GM12878 (cell line): ENCODE results near the gene KIF3A. TPM values are rescaled to one million over a fixed set of nuclear protein-coding genes. Genes with fewer than 3 reads are reported as not detected.

Source experiments
- ATAC-seq: fragments of 200-7000 bp; cut with Tn5 transposase; 3 replicates; pipeline ENCODE4 v1.9.1; 2020; ENCODE audit warnings: mild to moderate bottlenecking, moderate library complexity
- BruUV-seq: library from RNA; stranded (reverse); fragments of 400-500 nt; replicated peaks from 2 replicates; lab custom pipeline; 2021; lab: Mats Ljungman, UMichigan
- CTCF ChIA-PET: fragments of 300-600 bp; sonication (Branson Sonifier 250); formaldehyde crosslinking; extraction: SDS; loops from one replicate; lab custom pipeline; 2021; ENCODE audit warnings: inconsistent platforms; lab: Yijun Ruan, JAX
- POLR2A ChIA-PET: fragments of 350-600 bp; formaldehyde crosslinking; extraction: SDS; loops from one replicate; lab custom pipeline; 2021; ENCODE audit warnings: inconsistent platforms; lab: Charles Lee
- RAD21 ChIA-PET: fragments of 300-600 bp; sonication (Branson Sonifier 250); formaldehyde crosslinking; loops from one replicate; lab custom pipeline; 2023; ENCODE audit warnings: antibody characterized with exemption; ENCODE audit not compliant: unreplicated experiment; lab: Charles Lee
- SMC1A ChIA-PET: fragments of 300-600 bp; sonication (Branson Sonifier 250); formaldehyde crosslinking; loops from one replicate; lab custom pipeline; 2023; ENCODE audit not compliant: unreplicated experiment, uncharacterized antibody; lab: Charles Lee
- DNase-seq: peaks from one replicate; pipeline ENCODE4 v3.0.0-alpha.2; 2011; ENCODE audit warnings: low read depth, low spot score
- FAIRE-seq: peaks from 3 replicates; lab custom pipeline; 2011; peaks lifted over from hg19 to GRCh38; lab: Jason Lieb, UNC
- H2AFZ ChIP-seq: 2 replicates; pipeline ENCODE4 v1.6.0; 2011; ENCODE audit warnings: low read depth, low read length, control low read depth; ENCODE audit not compliant: control insufficient read depth
- H3K27ac ChIP-seq: 2 replicates; pipeline ENCODE4 v1.5.1; 2011; ENCODE audit warnings: control low read depth; ENCODE audit not compliant: control insufficient read depth, insufficient read depth
- H3K27me3 ChIP-seq, 2 experiments: replicated peaks in 1 of 2; 2 replicates each; pipeline versions ENCODE4 v1.6.0 to v1.6.1; 2011; ENCODE audit warnings: low read length in 1 of 2; ENCODE audit not compliant: control insufficient read depth in 2 of 2, insufficient read depth in 2 of 2
- H3K36me3 ChIP-seq, 2 experiments: 2 replicates each; pipeline ENCODE4 v1.5.1; 2011; ENCODE audit warnings: low read length in 1 of 2; ENCODE audit not compliant: control insufficient read depth in 2 of 2, insufficient read depth in 2 of 2
- H3K4me1 ChIP-seq: 2 replicates; pipeline ENCODE4 v1.6.1; 2011; ENCODE audit warnings: mild to moderate bottlenecking, low read length, moderate library complexity, mixed read lengths; ENCODE audit not compliant: control insufficient read depth, insufficient read depth
- H3K4me2 ChIP-seq: 2 replicates; pipeline ENCODE4 v1.6.0; 2011; ENCODE audit warnings: control low read depth; ENCODE audit not compliant: control insufficient read depth, insufficient read depth
- H3K4me3 ChIP-seq: fragments of 200-600 bp; sonication (generic); 2 replicates; pipeline ENCODE4 v1.5.1; 2016
- H3K79me2 ChIP-seq: 2 replicates; pipeline ENCODE4 v1.6.0; 2011; ENCODE audit warnings: low read length; ENCODE audit not compliant: control insufficient read depth, insufficient read depth
- H3K9ac ChIP-seq: 2 replicates; pipeline ENCODE4 v1.8.0; 2011; ENCODE audit warnings: low read length, control low read depth, mixed read lengths; ENCODE audit not compliant: control insufficient read depth, insufficient read depth
- H3K9me3 ChIP-seq: replicated peaks from 3 replicates; pipeline ENCODE4 v1.5.1; 2011; ENCODE audit warnings: mild to moderate bottlenecking, low read length; ENCODE audit not compliant: control insufficient read depth, insufficient read depth
- H4K20me1 ChIP-seq: 2 replicates; pipeline ENCODE4 v1.6.0; 2011; ENCODE audit not compliant: control insufficient read depth, insufficient read depth
- E2F4 ChIP-seq: IDR thresholded peaks from 2 replicates; pipeline ENCODE4 v1.6.1; 2012; ENCODE audit warnings: low read depth, low read length, improper control_type of control experiment
- HCFC1 ChIP-seq: fragments of 150-350 bp; IDR thresholded peaks from 2 replicates; pipeline ENCODE4 v1.6.1; 2014; ENCODE audit warnings: low read length
- KLF5 ChIP-seq: fragments of 450-650 bp; IDR thresholded peaks from 2 replicates; pipeline ENCODE4 v1.6.1; 2014; ENCODE audit warnings: mild to moderate bottlenecking; ENCODE audit not compliant: partially characterized antibody
- NR2C1 ChIP-seq: fragments of 450-650 bp; IDR thresholded peaks from 2 replicates; pipeline ENCODE4 v1.6.1; 2017; ENCODE audit warnings: antibody characterized with exemption, mild to moderate bottlenecking, moderate library complexity
- NR2F1 ChIP-seq: fragments of 450-650 bp; conservative IDR thresholded peaks from 2 replicates; pipeline ENCODE4 v1.6.1; 2017; ENCODE audit warnings: mild to moderate bottlenecking
- SMARCA5 ChIP-seq: fragments of 450-650 bp; IDR thresholded peaks from 2 replicates; pipeline ENCODE4 v1.6.1; 2017; ENCODE audit warnings: mild to moderate bottlenecking
- SP1 ChIP-seq: IDR thresholded peaks from one replicate; pipeline ENCODE4 v1.6.1; 2011; ENCODE audit warnings: low read depth, low read length
- SUZ12 ChIP-seq: fragments of 200-600 bp; sonication (generic); IDR thresholded peaks from one replicate; pipeline ENCODE4 v1.6.1; 2018; ENCODE audit warnings: antibody characterized with exemption, mild to moderate bottlenecking; ENCODE audit not compliant: unreplicated experiment
- TBL1XR1 ChIP-seq: IDR thresholded peaks from 2 replicates; pipeline ENCODE4 v1.6.1; 2012; ENCODE audit warnings: low read depth, low read length, improper control_type of control experiment
- ZBTB4 ChIP-seq: fragments of 450-650 bp; formaldehyde crosslinking; IDR thresholded peaks from 2 replicates; pipeline ENCODE4 v1.4.0; 2022; ENCODE audit warnings: mild to moderate bottlenecking, moderate library complexity
- WGBS: methylation state at CpG from one replicate; pipeline ENCODE4 v1.1.6; 2016; ENCODE audit warnings: low lambda C conversion rate; ENCODE audit not compliant: insufficient replicate concordance, insufficient coverage; ENCODE audit errors: missing lambda C conversion rate; 5-methylcytosine and 5-hydroxymethylcytosine counted together
- in situ Hi-C: fragments of 300-500 bp; cut with MboI; formaldehyde crosslinking; loops from 9 replicates; pipeline ENCODE4 v1.14.3; 2018; ENCODE audit warnings: mixed read lengths
- intact Hi-C: fragments of 100-400 bp; cut with micrococcal nuclease; formaldehyde crosslinking; loops from one replicate; pipeline ENCODE4 v1.14.2; 2022; ENCODE audit not compliant: unreplicated experiment
- polyA plus RNA-seq, 11 experiments: library from polyadenylated mRNA; depleted of rRNA in 4 of 11; unstranded in 6 of 11; stranded (reverse) in 5 of 11; fragments of >200 nt; fragmentation: Nextera tagmentation in 4 of 11; fragmentation: Illumina TruSeq in 1 of 11; extraction: Ambion mirVana in 4 of 11; extraction: Trizol in 1 of 11; gene quantifications; 1 replicate in 1 of 11; 2 replicates in 10 of 11; pipeline versions ENCODE4 v1.2.1 to v1.2.3, GENCODE V29; 2011 to 2016; ENCODE audit warnings: inconsistent platforms in 2 of 11, missing spikeins in 2 of 11, low read depth in 1 of 11
- total RNA-seq, 4 experiments: library from RNA; depleted of rRNA in 3 of 4; stranded (reverse); fragments of >200 nt in 3 of 4; fragmentation: Illumina TruSeq in 1 of 4; extraction: Trizol in 1 of 4; gene quantifications; 2 replicates each; pipeline versions ENCODE4 v1.2.1 to v1.2.3, GENCODE V29; 2013 to 2021
- TF ChIP-seq, protein P1 (sequence below): fragments of 450-650 bp; IDR thresholded peaks from 2 replicates; pipeline ENCODE4 v1.6.1; 2017; ENCODE audit warnings: mild to moderate bottlenecking, moderate library complexity

KIF3A gene
- total and polyA plus RNA-seq, 10 of the 15 experiments (the other 5 are each of a cell fraction or from before 2014, with no cell fraction given), result 2.7 to 36.5 (median 10.0) TPM

- WGBS, result 93% methylated on average over 16 of the region's 16 CpGs
- POLR2A ChIA-PET, result interaction anchor here (10.8 kb wide), 1 partner anchor 8 kb away, joined by 118 read pairs; the partner anchor contains the start of gene IL4
- CTCF ChIA-PET, result interaction anchor here (0.6 kb wide), 1 partner anchor 36 kb away, joined by 3 read pairs; no protein-coding TSS in a partner anchor
- H3K4me1 ChIP-seq, result peaks cover 38% of the 10 kb centered on the region
- H3K27me3 ChIP-seq, result no peaks in the 10 kb centered on the region
- RAD21 ChIA-PET, result interaction anchor here (0.8 to 1.4 kb wide), 3 partner anchors 9 to 71 kb away, joined by 3 to 5 read pairs (median 3); partner anchors contain the start of gene KIF3A
- in situ Hi-C loops, result no loop called here
- no peak overlapping the region for H3K4me3 ChIP-seq
- no peaks in the 10 kb centered on the region for H3K9me3 ChIP-seq
- FAIRE-seq, result no peak
- DNase-seq, result no peak
- no peaks in the 10 kb centered on the region for H4K20me1 ChIP-seq
- H2AFZ ChIP-seq, result no peak overlapping the region
- H3K9ac ChIP-seq, result no peak overlapping the region
- intact Hi-C loops, result no loop called here
- no peak for ATAC-seq
- no TSS peak for BruUV-seq
- SMC1A ChIA-PET, result interaction anchor here (0.9 to 12.1 kb wide), 5 partner anchors 8 to 154 kb away, joined by 3 to 156 read pairs (median 3); partner anchors contain the start of gene IL4
- no peak overlapping the region for H3K27ac ChIP-seq
- no peaks in the 10 kb centered on the region for H3K79me2 ChIP-seq
- no peaks in the 10 kb centered on the region for H3K36me3 ChIP-seq
- H3K4me2 ChIP-seq, result no peak overlapping the region
- no peak for TF ChIP-seq NR2F1
- no peak for TF ChIP-seq SP1
- no peak for TF ChIP-seq HCFC1
- no peak for TF ChIP-seq KLF5
- TF ChIP-seq, protein P1, sequence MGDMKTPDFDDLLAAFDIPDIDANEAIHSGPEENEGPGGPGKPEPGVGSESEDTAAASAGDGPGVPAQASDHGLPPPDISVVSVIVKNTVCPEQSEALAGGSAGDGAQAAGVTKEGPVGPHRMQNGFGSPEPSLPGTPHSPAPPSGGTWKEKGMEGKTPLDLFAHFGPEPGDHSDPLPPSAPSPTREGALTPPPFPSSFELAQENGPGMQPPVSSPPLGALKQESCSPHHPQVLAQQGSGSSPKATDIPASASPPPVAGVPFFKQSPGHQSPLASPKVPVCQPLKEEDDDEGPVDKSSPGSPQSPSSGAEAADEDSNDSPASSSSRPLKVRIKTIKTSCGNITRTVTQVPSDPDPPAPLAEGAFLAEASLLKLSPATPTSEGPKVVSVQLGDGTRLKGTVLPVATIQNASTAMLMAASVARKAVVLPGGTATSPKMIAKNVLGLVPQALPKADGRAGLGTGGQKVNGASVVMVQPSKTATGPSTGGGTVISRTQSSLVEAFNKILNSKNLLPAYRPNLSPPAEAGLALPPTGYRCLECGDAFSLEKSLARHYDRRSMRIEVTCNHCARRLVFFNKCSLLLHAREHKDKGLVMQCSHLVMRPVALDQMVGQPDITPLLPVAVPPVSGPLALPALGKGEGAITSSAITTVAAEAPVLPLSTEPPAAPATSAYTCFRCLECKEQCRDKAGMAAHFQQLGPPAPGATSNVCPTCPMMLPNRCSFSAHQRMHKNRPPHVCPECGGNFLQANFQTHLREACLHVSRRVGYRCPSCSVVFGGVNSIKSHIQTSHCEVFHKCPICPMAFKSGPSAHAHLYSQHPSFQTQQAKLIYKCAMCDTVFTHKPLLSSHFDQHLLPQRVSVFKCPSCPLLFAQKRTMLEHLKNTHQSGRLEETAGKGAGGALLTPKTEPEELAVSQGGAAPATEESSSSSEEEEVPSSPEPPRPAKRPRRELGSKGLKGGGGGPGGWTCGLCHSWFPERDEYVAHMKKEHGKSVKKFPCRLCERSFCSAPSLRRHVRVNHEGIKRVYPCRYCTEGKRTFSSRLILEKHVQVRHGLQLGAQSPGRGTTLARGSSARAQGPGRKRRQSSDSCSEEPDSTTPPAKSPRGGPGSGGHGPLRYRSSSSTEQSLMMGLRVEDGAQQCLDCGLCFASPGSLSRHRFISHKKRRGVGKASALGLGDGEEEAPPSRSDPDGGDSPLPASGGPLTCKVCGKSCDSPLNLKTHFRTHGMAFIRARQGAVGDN, result peak; percentile 78
- no peak for TF ChIP-seq E2F4
- no peak for TF ChIP-seq NR2C1
- no peak for TF ChIP-seq SUZ12
- TF ChIP-seq ZBTB4 (CRISPR knock-in tag), result 0 out of 2 replicates have a peak, but pooled peaks have one; percentile 52
- no peak for TF ChIP-seq SMARCA5
- TF ChIP-seq TBL1XR1, result no peak
Measured at GRCh38 chr5:132666310-132667123, 70.8 kb downstream of the KIF3A start.
